ENCODE measurements around the gene NFATC3. TPM values are rescaled to one million over a fixed set of nuclear protein-coding genes. Genes with fewer than 3 reads are reported as not detected.

NFATC3 gene
- total and polyA plus RNA-seq, 2 of the 8 experiments (the other 6 are each of a cell fraction or from before 2014, with no cell fraction given), result 17.6 to 34.5 TPM

DNA sequence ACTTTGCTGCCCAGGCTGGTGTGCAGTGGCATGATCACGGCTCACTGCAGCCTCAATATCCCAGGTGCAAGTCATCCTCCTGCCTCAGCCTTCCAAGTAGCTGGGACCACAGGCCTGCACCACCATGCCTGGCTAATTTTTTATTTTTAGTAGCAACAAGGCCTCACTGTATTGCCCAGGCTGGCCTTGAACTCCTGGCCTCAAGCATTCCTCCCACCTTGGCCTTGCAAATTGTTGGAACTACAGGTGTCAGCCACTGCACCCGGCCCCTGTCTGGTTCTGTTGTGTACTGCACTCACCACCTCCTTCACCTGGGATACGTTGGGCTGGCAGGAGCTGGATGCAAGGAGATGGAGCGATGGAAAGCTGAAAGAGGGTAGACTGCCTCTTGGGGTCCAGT lies 168.6 kb downstream of the NFATC3 start (continued):
- TF ChIP-seq FOSL1 (IDR thresholded peaks at IDR 0.05; ENCODE audit: insufficient read depth, low read depth, low read length) (no peak), MAX (IDR thresholded peaks at IDR 0.05) (no peak), CREB1 (IDR thresholded peaks at IDR 0.05) (no peak), KDM5A (IDR thresholded peaks at IDR 0.05; ENCODE audit: low read length) (no peak)

Data from H1 (cell line).